ENCODE data around the gene CREBBP.

DNA sequence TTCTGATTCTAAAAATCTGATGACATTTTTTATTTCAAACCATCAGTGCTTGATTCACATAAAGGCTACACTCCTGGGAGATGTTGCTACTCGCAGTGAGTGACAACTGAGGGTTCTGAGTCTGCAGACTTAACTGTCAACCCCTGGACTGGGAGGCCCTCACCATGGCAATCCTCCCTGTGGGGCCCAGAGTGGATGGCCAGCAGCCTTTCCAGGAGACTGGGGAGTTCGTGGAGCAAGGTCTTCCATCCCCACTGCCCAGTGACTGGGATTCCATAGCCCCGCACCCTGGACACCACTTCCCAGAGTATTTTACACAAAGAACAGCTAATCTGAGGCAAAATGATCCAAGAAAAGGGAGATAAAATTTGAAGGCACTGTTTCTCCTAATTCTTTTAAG lies 59.3 kb downstream of the CREBBP start:
- TF ChIP-seq EZH2 (IDR thresholded peaks at IDR 0.05) (no peak), POLR2AphosphoS5 (IDR thresholded peaks at IDR 0.05; ENCODE audit: borderline replicate concordance, low read depth, low read length) (no peak)

All from SK-N-MC (cell line).